Mammary epithelial cell (primary cell): ENCODE results near the gene SRR.
"Not testable (repeated sequence)": the region's sequence is repeated elsewhere in the genome, so short reads cannot be mapped to it uniquely, and the experiment has no call there.

Source experiments
- CTCF ChIP-seq, 2 donors: IDR thresholded peaks in 1 of 2; conservative IDR thresholded peaks in 1 of 2; 2 replicates each; pipeline ENCODE4 v1.5.1; 2011 to 2012; ENCODE audit warnings: inconsistent platforms in 2 of 2, low read length in 2 of 2, mild to moderate bottlenecking in 2 of 2, control low read depth in 1 of 2, low read depth in 1 of 2; ENCODE audit not compliant: insufficient read depth in 1 of 2; ENCODE audit errors: extremely low read depth in 1 of 2
- EZH2 ChIP-seq: IDR thresholded peaks from 2 replicates; pipeline ENCODE4 v1.6.1; 2012; ENCODE audit warnings: low read length, inconsistent platforms, borderline replicate concordance

DNA sequence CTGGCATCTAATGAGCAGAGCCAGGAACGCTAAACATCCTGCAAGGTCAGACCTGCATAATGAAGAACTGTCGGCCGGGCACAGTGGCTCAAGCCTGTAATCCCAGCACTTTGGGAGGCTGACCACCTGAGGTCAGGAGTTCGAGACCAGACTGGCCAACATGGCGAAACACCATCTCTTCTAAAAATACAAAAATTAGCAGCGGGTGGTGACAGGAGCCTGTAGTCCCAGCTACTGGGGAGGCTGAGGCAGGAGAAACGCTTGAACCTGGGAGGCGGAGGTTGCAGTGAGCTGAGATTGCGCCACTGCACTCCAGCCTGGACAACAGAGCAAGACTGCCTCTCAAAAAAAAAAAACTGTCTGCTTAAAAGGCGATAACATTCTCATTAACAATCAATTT lies 38.6 kb upstream of the SRR start:
- TF ChIP-seq CTCF (conservative IDR thresholded peaks at IDR 0.05 in 1 of 2, IDR thresholded peaks at IDR 0.05 in 1 of 2; ENCODE audit: extremely low read depth in 1 of 2, insufficient read depth in 1 of 2, low read depth in 1 of 2, low read length in 2 of 2); EZH2: not testable (repeated sequence)
